HG03045 (cell line): Measurements from ENCODE around the gene RGCC.
"Not testable (repeated sequence)": the region's sequence is repeated elsewhere in the genome, so short reads cannot be mapped to it uniquely, and the experiment has no call there.

Experiments
- ATAC-seq: cut with Tn5 transposase; IDR thresholded peaks from one replicate; pipeline ENCODE4 v1.9.1; 2021; ENCODE audit warnings: mild to moderate bottlenecking, moderate library complexity; ENCODE audit not compliant: unreplicated experiment

Gene RGCC

GRCh38 chr13:41488124-41488523 is 30.8 kb downstream of the RGCC start:
- ATAC-seq = peak; percentile 46

- ATAC-seq = no peak
Measured at GRCh38 chr13:41490371-41491015, 33.1 kb downstream of the RGCC start.

GRCh38 chr13:41491436-41491835 is 34.1 kb downstream of the RGCC start:
- no peak for ATAC-seq

- peak; percentile 45 for ATAC-seq
Measured at GRCh38 chr13:41492432-41493260, 35.3 kb downstream of the RGCC start.

- no peak for ATAC-seq
Measured at GRCh38 chr13:41494202-41494601, 36.9 kb downstream of the RGCC start.

- ATAC-seq = no peak
Measured at GRCh38 chr13:41495044-41495443, 37.7 kb downstream of the RGCC start.

- no peak for ATAC-seq
Measured at GRCh38 chr13:41496420-41497234, 39.3 kb downstream of the RGCC start.

GRCh38 chr13:41497436-41497835 is 40.1 kb downstream of the RGCC start:
- ATAC-seq = no peak

- ATAC-seq = no peak
Measured at GRCh38 chr13:41499452-41499851, 42.1 kb downstream of the RGCC start.

GRCh38 chr13:41500511-41500910 is 43.2 kb downstream of the RGCC start:
- ATAC-seq = peak; percentile 46

- no peak for ATAC-seq
Measured at GRCh38 chr13:41501281-41501680, 43.9 kb downstream of the RGCC start.

- ATAC-seq = peak; percentile 14
Measured at GRCh38 chr13:41502031-41502430, 44.7 kb downstream of the RGCC start.

GRCh38 chr13:41502673-41503072 is 45.3 kb downstream of the RGCC start:
- ATAC-seq = peak; percentile 70

GRCh38 chr13:41503356-41503755 is 46.0 kb downstream of the RGCC start:
- ATAC-seq = no peak

- ATAC-seq = not testable (repeated sequence)
Measured at GRCh38 chr13:41504657-41505056, 47.3 kb downstream of the RGCC start.

- no peak for ATAC-seq
Measured at GRCh38 chr13:41505209-41505835, 48.0 kb downstream of the RGCC start.

GRCh38 chr13:41506312-41506711 is 49.0 kb downstream of the RGCC start:
- no peak for ATAC-seq

- no peak for ATAC-seq
Measured at GRCh38 chr13:41509971-41510370, 52.6 kb downstream of the RGCC start.

GRCh38 chr13:41511827-41512226 is 54.5 kb downstream of the RGCC start:
- ATAC-seq = no peak

GRCh38 chr13:41512441-41512840 is 55.1 kb downstream of the RGCC start:
- ATAC-seq = no peak

- ATAC-seq = no peak
Measured at GRCh38 chr13:41513600-41513999, 56.2 kb downstream of the RGCC start.
